Caco-2 (cell line): Measurements from ENCODE around the gene PPP1R27. TPM values are rescaled to one million over a fixed set of nuclear protein-coding genes. Genes with fewer than 3 reads are reported as not detected.

Source experiments
- BruUV-seq: library from RNA; stranded (reverse); fragments of 400-500 nt; replicated peaks from 2 replicates; lab custom pipeline; 2021; lab: Mats Ljungman, UMichigan
- CTCF ChIA-PET: fragments of 300-600 bp; sonication (Branson Sonifier 250); formaldehyde crosslinking; loops from one replicate; lab custom pipeline; 2022; ENCODE audit warnings: antibody characterized with exemption; lab: Charles Lee
- POLR2A ChIA-PET: fragments of 300-600 bp; sonication (Branson Sonifier 250); formaldehyde crosslinking; loops from one replicate; lab custom pipeline; 2022; ENCODE audit warnings: antibody characterized with exemption; lab: Charles Lee
- DNase-seq, 2 experiments: peaks; one replicate each; pipeline versions ENCODE4 v3.0.0 to v3.0.0-alpha.2; 2020 to 2022
- H3K27me3 ChIP-seq: replicated peaks from 2 replicates; pipeline ENCODE4 v1.6.0; 2011; ENCODE audit warnings: low read length; ENCODE audit not compliant: control insufficient read depth, insufficient read depth
- H3K36me3 ChIP-seq: 2 replicates; pipeline ENCODE4 v1.5.1; 2011; ENCODE audit warnings: low read length; ENCODE audit not compliant: control insufficient read depth, insufficient read depth
- H3K4me1 ChIP-seq: fragments of 250-450 bp; sonication (Bioruptor Pico); 2 replicates; pipeline ENCODE4 v1.5.1; 2020; ENCODE audit warnings: mild to moderate bottlenecking
- H3K4me3 ChIP-seq: 2 replicates; pipeline ENCODE4 v1.5.1; 2011; ENCODE audit warnings: low read depth, mild to moderate bottlenecking, control low read depth, low read length
- H3K9me3 ChIP-seq: fragments of 250-450 bp; sonication (Bioruptor Pico); 2 replicates; pipeline ENCODE4 v1.5.1; 2020; ENCODE audit warnings: mild to moderate bottlenecking, moderate library complexity
- H3K27ac Mint-ChIP-seq: one replicate; pipeline ENCODE4 v1.8.0; 2022; ENCODE audit warnings: mixed read lengths; ENCODE audit not compliant: unreplicated experiment
- H3K27me3 Mint-ChIP-seq: one replicate; pipeline ENCODE4 v1.8.0; 2022; ENCODE audit warnings: mixed read lengths; ENCODE audit not compliant: insufficient read depth, unreplicated experiment
- H3K36me3 Mint-ChIP-seq: one replicate; pipeline ENCODE4 v1.8.0; 2022; ENCODE audit warnings: mild to moderate bottlenecking, mixed read lengths; ENCODE audit not compliant: insufficient read depth, unreplicated experiment
- H3K4me1 Mint-ChIP-seq: one replicate; pipeline ENCODE4 v1.8.0; 2022; ENCODE audit warnings: low read depth, mixed read lengths; ENCODE audit not compliant: unreplicated experiment
- H3K4me3 Mint-ChIP-seq: one replicate; pipeline ENCODE4 v1.8.0; 2022; ENCODE audit warnings: mild to moderate bottlenecking, moderate library complexity, mixed read lengths; ENCODE audit not compliant: unreplicated experiment
- H3K9me3 Mint-ChIP-seq: one replicate; pipeline ENCODE4 v1.8.0; 2022; ENCODE audit warnings: mixed read lengths; ENCODE audit not compliant: unreplicated experiment
- CTCF ChIP-seq, 2 experiments: fragments of 200-600 bp in 1 of 2; IDR thresholded peaks; 1 replicate in 1 of 2; 2 replicates in 1 of 2; pipeline versions ENCODE4 v1.5.1 to v1.8.0; 2011 to 2022; ENCODE audit warnings: antibody characterized with exemption in 1 of 2, control low read depth in 1 of 2, inconsistent platforms in 1 of 2, low read depth in 1 of 2, low read length in 1 of 2, mild to moderate bottlenecking in 1 of 2, moderate library complexity in 1 of 2; ENCODE audit not compliant: insufficient read depth in 1 of 2, severe bottlenecking in 1 of 2, unreplicated experiment in 1 of 2
- intact Hi-C: fragments of 100-400 bp; cut with micrococcal nuclease; formaldehyde crosslinking; loops from one replicate; pipeline ENCODE4 v1.10.0; 2022; ENCODE audit not compliant: unreplicated experiment
- total RNA-seq: library from RNA; stranded (reverse); gene quantifications from 2 replicates; pipeline ENCODE4 v1.2.3, GENCODE V29; 2022

Gene PPP1R27
- total RNA-seq, 1 experiment from 2014 or later = 0.93 TPM

GRCh38 chr17:81794509-81794908 is 40.3 kb downstream of the PPP1R27 start:
- ChIA-PET CTCF (interaction anchor here (0.6 to 1.0 kb wide), 3 partner anchors 11 to 159 kb away, joined by 3 read pairs; no protein-coding TSS in a partner anchor), POLR2A (interaction anchor here (0.6 kb wide), 1 partner anchor 22 kb away, joined by 6 read pairs; no protein-coding TSS in a partner anchor)
- DNase-seq = peak in 1 of 2 experiments; percentile 59
- Mint-ChIP-seq H3K4me1 (no peaks in the 10 kb centered on the region), H3K4me3 (no peak overlapping the region), H3K36me3 (no peaks in the 10 kb centered on the region), H3K27me3 (no peaks in the 10 kb centered on the region), H3K9me3 (peaks cover 2% of the 10 kb centered on the region), H3K27ac (no peak overlapping the region)
- no peaks in the 10 kb centered on the region for H3K27me3 ChIP-seq
- H3K9me3 ChIP-seq = no peaks in the 10 kb centered on the region
- TF ChIP-seq CTCF (IDR thresholded peaks at IDR 0.05; ENCODE audit: insufficient read depth in 1 of 2, low read depth in 1 of 2, low read length in 1 of 2, severe bottlenecking in 1 of 2, unreplicated experiment in 1 of 2) = no peak
- no TSS peak for BruUV-seq
- intact Hi-C loops = no loop called here
- no peaks in the 10 kb centered on the region for H3K36me3 ChIP-seq
- H3K4me3 ChIP-seq = no peak overlapping the region
- peaks cover 5% of the 10 kb centered on the region; the same call in 1 of the 2 replicates for H3K4me1 ChIP-seq

GRCh38 chr17:81794074-81794476 is 40.8 kb downstream of the PPP1R27 start:
- CTCF ChIA-PET = interaction anchor here (1.0 kb wide), 1 partner anchor 58 kb away, joined by 3 read pairs; no protein-coding TSS in a partner anchor

More at GRCh38 chr17:81794074-81794476, 40.8 kb downstream of the PPP1R27 start:
- no peak overlapping the region for H3K4me3 Mint-ChIP-seq
- BruUV-seq = no TSS peak
- no peaks in the 10 kb centered on the region for H3K9me3 Mint-ChIP-seq
- intact Hi-C loops = no loop called here
- H3K9me3 ChIP-seq = no peaks in the 10 kb centered on the region
- H3K27me3 Mint-ChIP-seq = no peaks in the 10 kb centered on the region
- H3K27ac Mint-ChIP-seq = no peak overlapping the region
- POLR2A ChIA-PET = no interaction called here
- H3K27me3 ChIP-seq = no peaks in the 10 kb centered on the region
- H3K4me1 Mint-ChIP-seq = no peaks in the 10 kb centered on the region
- H3K36me3 Mint-ChIP-seq = no peaks in the 10 kb centered on the region
- no peak overlapping the region for H3K4me3 ChIP-seq
- H3K4me1 ChIP-seq = peaks cover 5% of the 10 kb centered on the region; the same call in 1 of the 2 replicates
- DNase-seq = no peak
- no peaks in the 10 kb centered on the region for H3K36me3 ChIP-seq
- TF ChIP-seq CTCF (IDR thresholded peaks at IDR 0.05; ENCODE audit: insufficient read depth in 1 of 2, low read depth in 1 of 2, low read length in 1 of 2, severe bottlenecking in 1 of 2, unreplicated experiment in 1 of 2) = no peak
